Ascending aorta (tissue), 2 donors: Measurements from ENCODE around the gene RIOK3. TPM values are rescaled to one million over a fixed set of nuclear protein-coding genes. Genes with fewer than 3 reads are reported as not detected.

Experiments
- DNase-seq, 2 donors: peaks; one replicate each; pipeline ENCODE4 v3.0.0-alpha.2; 2019; ENCODE audit warnings: low spot score in 2 of 2
- H3K27ac ChIP-seq, 2 donors: fragments of 200-600 bp; sonication (generic); one replicate each; pipeline ENCODE4 v1.5.1; 2016 to 2017; ENCODE audit warnings: mild to moderate bottlenecking in 1 of 2
- H3K27me3 ChIP-seq: fragments of 200-600 bp; sonication (generic); one replicate; pipeline ENCODE4 v1.5.1; 2017
- H3K36me3 ChIP-seq, 2 donors: fragments of 200-600 bp; sonication (generic); one replicate each; pipeline ENCODE4 v1.5.1; 2016
- H3K4me1 ChIP-seq, 2 donors: fragments of 200-600 bp; sonication (generic); one replicate each; pipeline ENCODE4 v1.5.1; 2016 to 2017; ENCODE audit warnings: mild to moderate bottlenecking in 1 of 2
- H3K4me3 ChIP-seq, 2 donors: fragments of 200-600 bp; sonication (generic); one replicate each; pipeline ENCODE4 v1.5.1; 2016 to 2017; ENCODE audit warnings: mild to moderate bottlenecking in 1 of 2
- H3K9me3 ChIP-seq, 2 donors: fragments of 200-600 bp; sonication (generic); one replicate each; pipeline ENCODE4 v1.5.1; 2016
- CTCF ChIP-seq, 3 experiments: fragments of 200-600 bp in 2 of 3; fragments of 450-650 bp in 1 of 3; sonication (generic) in 2 of 3; IDR thresholded peaks; one replicate each; pipeline ENCODE4 v1.5.1; 2016 to 2019; ENCODE audit warnings: antibody characterized with exemption in 3 of 3, mild to moderate bottlenecking in 1 of 3, moderate library complexity in 1 of 3
- intact Hi-C: fragments of 100-400 bp; cut with DNase I; formaldehyde crosslinking; loops from one replicate; pipeline ENCODE4 v1.15.1; 2023
- total RNA-seq: library from RNA; depleted of rRNA; stranded (reverse); fragments of >200 nt; gene quantifications from one replicate; pipeline ENCODE4 v1.1.0, GENCODE V29; 2016

RIOK3 gene
- total RNA-seq, 1 donor from 2014 or later: 9.3 TPM

GRCh38 chr18:23453680-23454058 is 582 bp downstream of the RIOK3 start:
- Histone ChIP-seq H3K4me1 (peaks cover 6 to 38% of the 10 kb centered on the region in 2 donors), H3K9me3 (no peaks in the 10 kb centered on the region), H3K4me3 (peak overlapping the region; percentile 79 to 89), H3K27ac (peak overlapping the region; percentile 91 to 92), H3K27me3 (no peaks in the 10 kb centered on the region), H3K36me3 (no peaks in the 10 kb centered on the region)
- DNase-seq: no peak
- no peak for TF ChIP-seq CTCF (IDR thresholded peaks at IDR 0.05)
- intact Hi-C loops: loop anchor here (1.0 to 5.0 kb wide), 4 partner anchors 17 to 134 kb away; partner anchors contain the start of genes NPC1 and RMC1

DNA sequence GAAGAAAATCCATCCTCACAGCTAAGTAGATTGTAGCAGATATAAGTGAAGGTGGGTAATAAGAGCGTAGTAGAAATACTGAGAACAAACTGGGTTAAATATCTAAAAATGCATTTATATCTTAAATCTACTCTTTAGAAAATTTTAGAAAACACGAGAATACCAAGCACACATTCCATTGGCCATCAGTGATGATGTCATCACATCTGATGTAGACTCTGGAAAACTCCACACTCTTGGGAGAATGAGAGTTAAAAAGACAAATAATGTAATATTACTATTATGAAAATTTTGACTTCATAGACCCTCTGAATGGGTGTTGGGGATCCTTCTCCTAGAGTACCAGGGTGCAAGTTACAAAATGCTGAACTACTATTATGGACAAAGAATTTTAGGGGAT is 3.7 kb downstream of the RIOK3 start:
- intact Hi-C loops: no loop called here
- Histone ChIP-seq H3K9me3 (no peaks in the 10 kb centered on the region), H3K4me3 (no peak overlapping the region), H3K4me1 (peaks cover 8 to 55% of the 10 kb centered on the region in 2 donors), H3K27me3 (no peaks in the 10 kb centered on the region), H3K36me3 (peaks cover 0 to 4% of the 10 kb centered on the region in 2 donors), H3K27ac (no peak overlapping the region)
- TF ChIP-seq CTCF (IDR thresholded peaks at IDR 0.05): no peak
- no peak for DNase-seq

DNA sequence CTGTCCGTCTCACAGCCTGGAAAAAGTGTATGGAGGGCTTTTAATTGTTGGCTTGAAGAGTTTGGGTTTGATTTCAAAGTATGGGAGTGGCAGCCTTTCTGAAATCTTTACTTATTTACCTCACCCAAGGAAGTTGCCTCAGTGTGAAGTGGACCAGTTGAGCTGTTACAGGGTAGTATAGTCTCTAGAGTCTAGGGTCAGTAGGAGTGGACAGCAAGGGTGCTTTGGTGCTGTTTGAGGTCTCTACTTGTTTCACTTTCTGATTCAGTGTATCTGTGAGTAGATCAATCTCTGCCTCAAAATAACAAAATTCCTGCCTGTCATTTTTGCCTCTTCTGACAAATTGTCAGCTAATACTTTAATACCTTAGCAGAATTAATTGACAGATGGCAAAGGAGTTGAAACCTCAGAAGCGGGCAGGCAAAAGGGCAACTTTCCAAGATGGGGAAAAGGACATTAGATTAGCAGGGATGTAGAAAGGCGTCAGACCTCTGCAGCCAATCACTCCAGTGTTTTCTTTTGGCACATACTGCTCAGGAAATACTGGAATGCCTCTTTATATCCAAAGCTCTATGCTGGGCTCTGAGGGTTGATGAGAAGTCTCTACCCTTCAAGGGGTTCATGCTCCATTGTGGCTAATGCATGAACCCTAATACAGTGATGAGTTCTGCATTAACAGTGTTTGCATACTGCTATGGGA is 5.9 kb downstream of the RIOK3 start:
- Histone ChIP-seq H3K4me3 (no peak overlapping the region), H3K27ac (no peak overlapping the region), H3K27me3 (no peaks in the 10 kb centered on the region), H3K9me3 (no peaks in the 10 kb centered on the region), H3K4me1 (peaks cover 8 to 51% of the 10 kb centered on the region in 2 donors), H3K36me3 (peaks cover 18 to 21% of the 10 kb centered on the region in 2 donors)
- no peak for DNase-seq
- intact Hi-C loops: no loop called here
- no peak for TF ChIP-seq CTCF (IDR thresholded peaks at IDR 0.05)

GRCh38 chr18:23459530-23459921 is 6.4 kb downstream of the RIOK3 start:
- no peak for TF ChIP-seq CTCF (IDR thresholded peaks at IDR 0.05)
- intact Hi-C loops: no loop called here
- Histone ChIP-seq H3K27me3 (no peaks in the 10 kb centered on the region), H3K4me3 (no peak overlapping the region), H3K9me3 (no peaks in the 10 kb centered on the region), H3K4me1 (peaks cover 8 to 51% of the 10 kb centered on the region in 2 donors), H3K36me3 (peaks cover 23 to 27% of the 10 kb centered on the region in 2 donors), H3K27ac (no peak overlapping the region)
- DNase-seq: no peak

DNA sequence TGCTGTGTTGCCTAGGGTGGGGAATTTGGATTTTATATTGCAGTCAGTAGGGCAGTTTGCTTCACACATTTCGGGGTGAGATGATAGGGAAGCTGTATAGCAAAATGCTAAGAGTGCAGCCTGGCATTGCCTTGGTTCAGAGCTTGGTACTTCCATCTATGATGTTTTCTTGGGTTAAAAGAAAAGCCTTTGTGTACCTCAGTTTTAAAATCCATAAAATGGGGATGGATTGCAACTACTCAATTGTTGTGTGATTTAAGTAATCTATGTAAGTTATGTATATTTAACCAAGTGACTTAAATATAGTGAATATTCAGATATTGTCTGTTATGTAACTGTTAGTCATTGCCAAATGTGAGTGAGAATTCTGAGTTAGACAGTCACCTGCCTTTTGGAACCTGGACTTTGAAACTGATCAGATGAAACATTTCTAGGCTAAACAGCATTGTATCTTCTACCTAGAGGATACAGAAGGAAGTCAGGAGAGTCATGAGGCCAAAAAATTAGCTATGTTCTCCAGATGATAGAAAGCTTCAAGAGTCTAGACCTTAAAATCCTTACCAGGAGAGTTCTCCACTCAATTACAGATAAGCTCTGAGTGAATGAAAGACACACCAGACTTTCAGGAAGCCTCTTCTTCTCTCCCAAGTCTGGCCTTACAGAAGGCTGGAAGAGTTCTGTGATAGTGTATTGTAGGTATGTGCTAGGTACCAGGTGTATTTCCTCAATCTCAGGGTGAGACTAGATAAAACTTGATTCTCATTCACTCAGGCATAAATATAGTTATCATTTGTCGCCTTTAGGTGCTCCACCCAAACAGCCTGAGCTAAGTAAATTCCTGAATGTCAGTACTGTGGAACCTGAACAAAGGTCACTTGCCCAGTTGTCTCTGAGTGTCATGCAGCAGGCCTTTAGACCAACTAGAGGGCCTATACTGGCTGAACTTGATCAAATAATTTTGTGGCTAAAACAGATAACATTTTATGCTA is 7.5 kb downstream of the RIOK3 start:
- Histone ChIP-seq H3K36me3 (peaks cover 34 to 37% of the 10 kb centered on the region in 2 donors), H3K9me3 (no peaks in the 10 kb centered on the region), H3K27me3 (no peaks in the 10 kb centered on the region), H3K4me3 (no peak overlapping the region), H3K4me1 (peaks cover 8 to 40% of the 10 kb centered on the region in 2 donors), H3K27ac (no peak overlapping the region)
- DNase-seq: no peak
- intact Hi-C loops: no loop called here
- TF ChIP-seq CTCF (IDR thresholded peaks at IDR 0.05): no peak
